H9 (cell line): ENCODE results near the gene THRB. TPM values are rescaled to one million over a fixed set of nuclear protein-coding genes. Genes with fewer than 3 reads are reported as not detected.

Experiments
- DNase-seq: peaks from one replicate; pipeline ENCODE4 v3.0.0-alpha.2; 2017
- H2AFZ ChIP-seq: one replicate; pipeline ENCODE4 v1.6.1; 2013; ENCODE audit warnings: mild to moderate bottlenecking, low read length, control low read depth, moderate library complexity
- H2AK5ac ChIP-seq: 2 replicates; pipeline ENCODE4 v1.6.1; 2013; ENCODE audit warnings: low read length, control low read depth, mixed read lengths; ENCODE audit not compliant: insufficient read length
- H2BK120ac ChIP-seq: one replicate; pipeline ENCODE4 v1.6.1; 2013; ENCODE audit warnings: low read depth, mild to moderate bottlenecking, low read length, control low read depth, inconsistent platforms; ENCODE audit not compliant: poor library complexity, severe bottlenecking
- H2BK12ac ChIP-seq: 2 replicates; pipeline ENCODE4 v1.6.1; 2013; ENCODE audit warnings: low read length, control low read depth, mixed read lengths, low read depth; ENCODE audit not compliant: insufficient read length
- H2BK15ac ChIP-seq: 2 replicates; pipeline ENCODE4 v1.6.1; 2013; ENCODE audit warnings: low read depth, low read length, control low read depth
- H2BK20ac ChIP-seq: one replicate; pipeline ENCODE4 v1.6.1; 2013; ENCODE audit warnings: low read depth, mild to moderate bottlenecking, low read length, control low read depth, inconsistent platforms; ENCODE audit not compliant: poor library complexity, severe bottlenecking
- H2BK5ac ChIP-seq: 2 replicates; pipeline ENCODE4 v1.6.1; 2013; ENCODE audit warnings: low read length, control low read depth, mixed read lengths; ENCODE audit not compliant: insufficient read length
- H3K14ac ChIP-seq: 2 replicates; pipeline ENCODE4 v1.6.1; 2013; ENCODE audit warnings: low read length, control low read depth; ENCODE audit not compliant: insufficient read depth
- H3K18ac ChIP-seq: 2 replicates; pipeline ENCODE4 v1.6.1; 2013; ENCODE audit warnings: low read depth, mild to moderate bottlenecking, mixed read lengths, low read length, control low read depth; ENCODE audit not compliant: insufficient read length
- H3K23ac ChIP-seq: 2 replicates; pipeline ENCODE4 v1.6.1; 2013; ENCODE audit warnings: low read length, control low read depth, mixed read lengths, low read depth; ENCODE audit not compliant: insufficient read length
- H3K23me2 ChIP-seq: 2 replicates; pipeline ENCODE4 v1.6.1; 2013; ENCODE audit warnings: low read depth, mild to moderate bottlenecking, mixed read lengths, low read length, control low read depth; ENCODE audit not compliant: insufficient read length, poor library complexity, severe bottlenecking
- H3K27ac ChIP-seq: 2 replicates; pipeline ENCODE4 v1.5.1; 2013; ENCODE audit warnings: low read length, control low read depth, mixed read lengths, low read depth; ENCODE audit not compliant: insufficient read length
- H3K27me3 ChIP-seq: 2 replicates; pipeline ENCODE4 v1.6.1; 2013; ENCODE audit warnings: low read length, control low read depth, inconsistent platforms; ENCODE audit not compliant: insufficient read depth
- H3K4ac ChIP-seq: 2 replicates; pipeline ENCODE4 v1.6.1; 2013; ENCODE audit warnings: low read depth, mild to moderate bottlenecking, control low read depth, inconsistent platforms, low read length, moderate library complexity
- H3K4me1 ChIP-seq: 2 replicates; pipeline ENCODE4 v1.6.1; 2013; ENCODE audit warnings: low read length, control low read depth, inconsistent platforms; ENCODE audit not compliant: insufficient read depth
- H3K4me2 ChIP-seq: 2 replicates; pipeline ENCODE4 v1.6.1; 2013; ENCODE audit warnings: low read length, control low read depth, mixed read lengths; ENCODE audit not compliant: insufficient read length, insufficient read depth
- H3K56ac ChIP-seq: 2 replicates; pipeline ENCODE4 v1.6.1; 2013; ENCODE audit warnings: low read depth, mild to moderate bottlenecking, mixed read lengths, low read length, control low read depth; ENCODE audit not compliant: insufficient read length
- H3K79me1 ChIP-seq: 2 replicates; pipeline ENCODE4 v1.6.1; 2013; ENCODE audit warnings: low read depth, mild to moderate bottlenecking, moderate library complexity, low read length, control low read depth, inconsistent platforms; ENCODE audit not compliant: insufficient read depth, poor library complexity, severe bottlenecking
- H3K79me2 ChIP-seq: 2 replicates; pipeline ENCODE4 v1.6.1; 2013; ENCODE audit warnings: low read length, control low read depth, inconsistent platforms; ENCODE audit not compliant: insufficient read depth
- H3K9ac ChIP-seq: 2 replicates; pipeline ENCODE4 v1.6.1; 2013; ENCODE audit warnings: low read length, control low read depth, mixed read lengths; ENCODE audit not compliant: insufficient read length; ENCODE audit errors: extremely low read depth
- H3K9me3 ChIP-seq: one replicate; pipeline ENCODE4 v1.6.1; 2013; ENCODE audit warnings: low read depth, low read length, inconsistent platforms; ENCODE audit not compliant: control insufficient read depth
- H3T11ph ChIP-seq: one replicate; pipeline ENCODE4 v1.6.1; 2013; ENCODE audit warnings: mild to moderate bottlenecking, low read length, control low read depth, inconsistent platforms
- H4K20me1 ChIP-seq: one replicate; pipeline ENCODE4 v1.6.1; 2013; ENCODE audit not compliant: control insufficient read depth, insufficient read length, insufficient read depth
- H4K5ac ChIP-seq: 2 replicates; pipeline ENCODE4 v1.6.1; 2013; ENCODE audit warnings: low read depth, mild to moderate bottlenecking, mixed read lengths, low read length, control low read depth; ENCODE audit not compliant: insufficient read length
- H4K8ac ChIP-seq: replicated peaks from 2 replicates; pipeline ENCODE4 v1.6.1; 2013; ENCODE audit warnings: low read length, control low read depth, mixed read lengths, low read depth; ENCODE audit not compliant: insufficient read length
- H4K91ac ChIP-seq: 2 replicates; pipeline ENCODE4 v1.6.1; 2013; ENCODE audit warnings: low read depth, mild to moderate bottlenecking, moderate library complexity, mixed read lengths, low read length, control low read depth; ENCODE audit not compliant: insufficient read length
- H3K27ac Mint-ChIP-seq, 3 experiments: 2 replicates in 2 of 3; 3 replicates in 1 of 3; pipeline ENCODE4 v1.8.0; 2020 to 2021; ENCODE audit warnings: mixed read lengths in 3 of 3, mild to moderate bottlenecking in 1 of 3, moderate library complexity in 1 of 3
- H3K27me3 Mint-ChIP-seq: 2 replicates; pipeline ENCODE4 v1.8.0; 2021; ENCODE audit warnings: low read depth, mild to moderate bottlenecking, moderate library complexity, mixed read lengths
- H3K36me3 Mint-ChIP-seq, 3 experiments: 2 replicates in 2 of 3; 3 replicates in 1 of 3; pipeline ENCODE4 v1.8.0; 2020 to 2021; ENCODE audit warnings: low read depth in 3 of 3, mixed read lengths in 3 of 3; ENCODE audit not compliant: insufficient read depth in 1 of 3
- H3K4me1 Mint-ChIP-seq, 2 experiments: 2 replicates each; pipeline ENCODE4 v1.8.0; 2020; ENCODE audit warnings: mixed read lengths in 2 of 2
- H3K4me3 Mint-ChIP-seq, 2 experiments: 2 replicates in 1 of 2; 3 replicates in 1 of 2; pipeline ENCODE4 v1.8.0; 2020 to 2021; ENCODE audit warnings: mild to moderate bottlenecking in 2 of 2, mixed read lengths in 2 of 2, moderate library complexity in 1 of 2
- H3K9me3 Mint-ChIP-seq, 2 experiments: 2 replicates in 1 of 2; 3 replicates in 1 of 2; pipeline ENCODE4 v1.8.0; 2020; ENCODE audit warnings: mild to moderate bottlenecking in 2 of 2, mixed read lengths in 2 of 2, moderate library complexity in 1 of 2
- CTCF ChIP-seq: fragments of 200-600 bp; sonication (generic); conservative IDR thresholded peaks from 3 replicates; pipeline ENCODE4 v1.8.0; 2021; ENCODE audit warnings: antibody characterized with exemption, mild to moderate bottlenecking
- WGBS: extraction: QIAGEN DNeasy Blood & Tissue Kit; methylation state at CpG from one replicate; pipeline ENCODE4 v1.1.7; 2013; ENCODE audit warnings: missing lambda C conversion rate, low lambda C conversion rate, mixed read lengths; ENCODE audit not compliant: insufficient read length; ENCODE audit errors: extremely low coverage; 5-methylcytosine and 5-hydroxymethylcytosine counted together
- total RNA-seq: library from RNA; stranded (reverse); gene quantifications from 2 replicates; pipeline ENCODE4 v1.2.1, GENCODE V29; 2021

THRB gene
- total RNA-seq, 1 experiment from 2014 or later = 8.6 TPM

GRCh38 chr3:24158761-24159454 is 335.7 kb downstream of the THRB start:
- H3K27ac ChIP-seq = no peak overlapping the region
- H3K27me3 ChIP-seq = no peaks in the 10 kb centered on the region
- no peak overlapping the region for H3K23ac ChIP-seq
- no peak overlapping the region for H4K8ac ChIP-seq
- TF ChIP-seq CTCF = no peak
- H3K27ac Mint-ChIP-seq = no peak overlapping the region
- H3K9me3 ChIP-seq = no peaks in the 10 kb centered on the region
- H3K14ac ChIP-seq = no peak overlapping the region
- H4K5ac ChIP-seq = no peak overlapping the region
- H3K4me1 ChIP-seq = peaks cover 5% of the 10 kb centered on the region
- H3K4me1 Mint-ChIP-seq = peaks cover 35 to 37% of the 10 kb centered on the region in 2 experiments
- H3K56ac ChIP-seq = no peak overlapping the region
- H3K4ac ChIP-seq = no peak overlapping the region
- no peaks in the 10 kb centered on the region for H3K79me2 ChIP-seq
- no CpG with 5 or more reads among the region's 6 CpGs for WGBS
- no peak overlapping the region for H2BK12ac ChIP-seq
- no peaks in the 10 kb centered on the region for H3K9me3 Mint-ChIP-seq
- no peaks in the 10 kb centered on the region for H3K36me3 Mint-ChIP-seq
- no peak overlapping the region for H2BK20ac ChIP-seq
- H3K4me3 Mint-ChIP-seq = no peak overlapping the region
- no peaks in the 10 kb centered on the region for H3K79me1 ChIP-seq
- H2AK5ac ChIP-seq = no peak overlapping the region
- no peak overlapping the region for H2AFZ ChIP-seq
- H3K23me2 ChIP-seq = no peaks in the 10 kb centered on the region
- no peaks in the 10 kb centered on the region for H4K20me1 ChIP-seq
- H2BK15ac ChIP-seq = no peak overlapping the region
- H3K9ac ChIP-seq = no peak overlapping the region
- no peak for DNase-seq
- H3K18ac ChIP-seq = no peak overlapping the region
- H2BK5ac ChIP-seq = no peak overlapping the region
- no peaks in the 10 kb centered on the region for H3K27me3 Mint-ChIP-seq
- no peak overlapping the region for H3K4me2 ChIP-seq
- no peak overlapping the region for H2BK120ac ChIP-seq
- H3T11ph ChIP-seq = no peak overlapping the region
- no peak overlapping the region for H4K91ac ChIP-seq
